WTC11 (cell line): ENCODE results near the gene HEBP1. TPM values are rescaled to one million over a fixed set of nuclear protein-coding genes. Genes with fewer than 3 reads are reported as not detected.

Source experiments
- ATAC-seq: fragments of 200-7000 bp; cut with Tn5 transposase; 2 replicates; pipeline ENCODE4 v1.10.0; 2021; ENCODE audit warnings: mild to moderate bottlenecking, moderate library complexity
- CTCF ChIA-PET: fragments of 300-600 bp; sonication (Branson Sonifier 250); formaldehyde crosslinking; loops from one replicate; lab custom pipeline; 2021; ENCODE audit warnings: antibody characterized with exemption; lab: Charles Lee
- POLR2A ChIA-PET: fragments of 350-600 bp; sonication (Branson Sonifier 250); formaldehyde crosslinking; loops from one replicate; lab custom pipeline; 2021; ENCODE audit warnings: antibody characterized with exemption; lab: Charles Lee
- DNase-seq: peaks from one replicate; pipeline ENCODE4 v3.0.0; 2021; ENCODE audit warnings: low spot score
- H3K27ac Mint-ChIP-seq: 2 replicates; pipeline ENCODE4 v1.8.0; 2021; ENCODE audit warnings: mixed read lengths
- H3K27me3 Mint-ChIP-seq: 2 replicates; pipeline ENCODE4 v1.8.0; 2021; ENCODE audit warnings: low read depth, mild to moderate bottlenecking, moderate library complexity, mixed read lengths
- H3K36me3 Mint-ChIP-seq: 2 replicates; pipeline ENCODE4 v1.8.0; 2021; ENCODE audit warnings: mixed read lengths
- H3K4me1 Mint-ChIP-seq: 2 replicates; pipeline ENCODE4 v1.8.0; 2022; ENCODE audit warnings: mixed read lengths
- H3K4me3 Mint-ChIP-seq: 2 replicates; pipeline ENCODE4 v1.8.0; 2021; ENCODE audit warnings: mild to moderate bottlenecking, moderate library complexity, mixed read lengths
- H3K9me3 Mint-ChIP-seq: 2 replicates; pipeline ENCODE4 v1.8.0; 2021; ENCODE audit warnings: mixed read lengths
- ERG ChIP-seq: fragments of 250-450 bp; sonication (Bioruptor Pico); IDR thresholded peaks from 2 replicates; pipeline ENCODE4 v1.8.0; 2021; ENCODE audit warnings: mild to moderate bottlenecking
- JUN ChIP-seq: sonication (generic); formaldehyde crosslinking; IDR thresholded peaks from 2 replicates; pipeline ENCODE4 v1.8.0; 2023; ENCODE audit warnings: mild to moderate bottlenecking, missing genetic modification reagents
- STAT6 ChIP-seq: sonication (generic); formaldehyde crosslinking; conservative IDR thresholded peaks from 2 replicates; pipeline ENCODE4 v1.8.1; 2023; ENCODE audit warnings: mild to moderate bottlenecking, low read depth, missing genetic modification reagents, moderate library complexity
- USF2 ChIP-seq: sonication (generic); formaldehyde crosslinking; IDR thresholded peaks from 2 replicates; pipeline ENCODE4 v1.8.1; 2023; ENCODE audit warnings: mild to moderate bottlenecking, missing genetic modification reagents, moderate library complexity
- ZMAT4 ChIP-seq: fragments of 250-450 bp; sonication (Bioruptor Pico); IDR thresholded peaks from 2 replicates; pipeline ENCODE4 v1.9.0; 2021; ENCODE audit warnings: mild to moderate bottlenecking
- total RNA-seq: library from RNA; stranded (reverse); gene quantifications from 3 replicates; pipeline ENCODE4 v1.2.3, GENCODE V29; 2021

The HEBP1 gene
- total RNA-seq, 1 experiment from 2014 or later: 61.8 TPM

- no peak overlapping the region for H3K4me3 Mint-ChIP-seq
- CTCF ChIA-PET: interaction anchor here (1.3 to 1.6 kb wide), 2 partner anchors 10 to 49 kb away, joined by 3 to 4 read pairs; no protein-coding TSS in a partner anchor
- no peaks in the 10 kb centered on the region; the same call in 1 of the 2 replicates for H3K27me3 Mint-ChIP-seq
- H3K4me1 Mint-ChIP-seq: peaks cover 7% of the 10 kb centered on the region
- ATAC-seq: no peak
- no peak for DNase-seq
- peaks cover 10% of the 10 kb centered on the region for H3K9me3 Mint-ChIP-seq
- TF ChIP-seq ZMAT4 (CRISPR knock-in tag) (no peak), USF2 (no peak), ERG (no peak)
- no peaks in the 10 kb centered on the region for H3K36me3 Mint-ChIP-seq
- no peak overlapping the region for H3K27ac Mint-ChIP-seq
- POLR2A ChIA-PET: no interaction called here
Observed at GRCh38 chr12:12926571-12927071, 73.4 kb downstream of the HEBP1 start.

- TF ChIP-seq STAT6 (CRISPR knock-in tag) (no peak), JUN (no peak)
- Mint-ChIP-seq H3K4me3 (no peak overlapping the region), H3K9me3 (peaks cover 5% of the 10 kb centered on the region), H3K27ac (no peak overlapping the region), H3K4me1 (peaks cover 8% of the 10 kb centered on the region), H3K36me3 (no peaks in the 10 kb centered on the region), H3K27me3 (no peaks in the 10 kb centered on the region; the same call in 1 of the 2 replicates)
- CTCF ChIA-PET: interaction anchor here (1.3 kb wide), 1 partner anchor 51 kb away, joined by 3 read pairs; no protein-coding TSS in a partner anchor
- POLR2A ChIA-PET: no interaction called here
- ATAC-seq: no peak
- DNase-seq: no peak
Observed at GRCh38 chr12:12925388-12925787, 74.7 kb downstream of the HEBP1 start.

Other genes starting within 250 kb of the HEBP1 start
- gene APOLD1, start 214.6 kb downstream of the HEBP1 start, total RNA-seq: 0.44 to 1.1 TPM (median 0.62 TPM) in 3 replicates
- 59.2 to 64.8 TPM (median 59.2 TPM) in 3 replicates for gene DDX47, start 186.9 kb downstream of the HEBP1 start, total RNA-seq
- gene GPRC5A, start 108.7 kb downstream of the HEBP1 start, total RNA-seq: 1.1 to 1.3 TPM (median 1.3 TPM) in 3 replicates
- gene GPRC5D, start 48.1 kb downstream of the HEBP1 start, total RNA-seq: 0.33 TPM in 1 of 3 replicates, not detected in the others
- gene FAM234B, start 44.1 kb upstream of the HEBP1 start, total RNA-seq: 25.9 to 28.6 TPM (median 26.2 TPM) in 3 replicates
- 0.21 to 0.28 TPM in 2 of 3 replicates, not detected in the other for gene GSG1, start 103.4 kb upstream of the HEBP1 start, total RNA-seq
- gene EMP1, start 196.5 kb upstream of the HEBP1 start, total RNA-seq: 0.66 to 1.4 TPM (median 1.4 TPM) in 3 replicates